Thyroid gland (tissue), 4 donors: ENCODE results near the gene NME3.

Source experiments
- POLR2A ChIP-seq, 2 donors: fragments of 450-650 bp; IDR thresholded peaks; one replicate each; pipeline ENCODE4 v1.6.1; 2017; ENCODE audit warnings: antibody characterized with exemption in 2 of 2, mild to moderate bottlenecking in 2 of 2, moderate library complexity in 1 of 2
- TF ChIP-seq, protein P1 (sequence below), 6 experiments: fragments of 200-600 bp in 3 of 6; fragments of 450-650 bp in 3 of 6; sonication (generic) in 3 of 6; IDR thresholded peaks; one replicate each; pipeline ENCODE4 v1.5.1; 2016 to 2019; ENCODE audit warnings: antibody characterized with exemption in 6 of 6, mild to moderate bottlenecking in 2 of 6, inconsistent platforms in 1 of 6, moderate library complexity in 1 of 6

DNA sequence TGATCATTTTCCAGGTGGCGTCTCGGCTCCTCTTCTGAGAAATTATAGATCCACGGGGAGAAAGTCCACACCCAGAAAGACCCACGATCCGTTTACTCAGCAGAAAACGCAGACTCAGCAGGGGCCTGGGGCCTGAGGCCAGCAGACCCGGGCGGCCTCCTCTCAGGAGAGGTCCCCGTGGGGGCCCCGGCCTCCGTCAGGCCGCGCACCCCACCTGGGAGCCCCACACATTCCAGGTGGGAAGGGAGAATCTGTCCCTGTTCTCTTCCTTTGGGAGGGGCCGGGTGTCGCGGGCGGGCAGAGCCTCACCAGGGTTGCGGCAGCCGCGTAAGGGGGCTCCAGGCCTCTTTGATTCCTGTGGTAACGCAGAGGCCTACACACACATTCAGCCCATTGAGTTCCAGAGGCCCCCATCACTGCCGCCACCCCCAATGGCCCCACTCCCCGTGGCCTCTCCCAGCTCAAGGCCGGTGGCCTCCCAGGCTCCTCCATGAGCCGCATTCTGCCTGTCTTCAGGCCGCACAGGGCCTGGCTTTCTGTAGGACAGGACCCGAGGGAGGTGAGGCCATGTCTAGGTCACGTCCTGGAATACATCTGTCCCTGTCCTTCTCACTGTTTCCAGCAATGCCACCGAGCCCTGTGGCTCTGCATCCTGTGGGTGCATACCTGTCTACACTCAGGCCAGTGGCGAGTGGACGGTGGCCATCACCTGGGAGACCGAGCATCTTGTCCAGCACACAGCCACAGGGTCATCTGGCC lies 23.7 kb upstream of the NME3 start:
- TF ChIP-seq, protein P1, sequence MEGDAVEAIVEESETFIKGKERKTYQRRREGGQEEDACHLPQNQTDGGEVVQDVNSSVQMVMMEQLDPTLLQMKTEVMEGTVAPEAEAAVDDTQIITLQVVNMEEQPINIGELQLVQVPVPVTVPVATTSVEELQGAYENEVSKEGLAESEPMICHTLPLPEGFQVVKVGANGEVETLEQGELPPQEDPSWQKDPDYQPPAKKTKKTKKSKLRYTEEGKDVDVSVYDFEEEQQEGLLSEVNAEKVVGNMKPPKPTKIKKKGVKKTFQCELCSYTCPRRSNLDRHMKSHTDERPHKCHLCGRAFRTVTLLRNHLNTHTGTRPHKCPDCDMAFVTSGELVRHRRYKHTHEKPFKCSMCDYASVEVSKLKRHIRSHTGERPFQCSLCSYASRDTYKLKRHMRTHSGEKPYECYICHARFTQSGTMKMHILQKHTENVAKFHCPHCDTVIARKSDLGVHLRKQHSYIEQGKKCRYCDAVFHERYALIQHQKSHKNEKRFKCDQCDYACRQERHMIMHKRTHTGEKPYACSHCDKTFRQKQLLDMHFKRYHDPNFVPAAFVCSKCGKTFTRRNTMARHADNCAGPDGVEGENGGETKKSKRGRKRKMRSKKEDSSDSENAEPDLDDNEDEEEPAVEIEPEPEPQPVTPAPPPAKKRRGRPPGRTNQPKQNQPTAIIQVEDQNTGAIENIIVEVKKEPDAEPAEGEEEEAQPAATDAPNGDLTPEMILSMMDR (IDR thresholded peaks at IDR 0.05): no peak
- TF ChIP-seq POLR2A (IDR thresholded peaks at IDR 0.05): no peak
